Natural killer cell (primary cell): ENCODE measurements around the gene PHLPP1. TPM values are rescaled to one million over a fixed set of nuclear protein-coding genes. Genes with fewer than 3 reads are reported as not detected.
A peak's percentile ranks its signal among the peaks of the same experiment; 100 is the strongest.

Experiments used
- ATAC-seq, 3 donors: fragments of 150-1000 bp in 2 of 3; fragments of 200-7000 bp in 1 of 3; cut with Tn5 transposase; 1 replicate in 1 of 3; 2 replicates in 2 of 3; pipeline ENCODE4 v1.10.0; 2021; ENCODE audit warnings: mild to moderate bottlenecking in 2 of 3, moderate library complexity in 2 of 3
- DNase-seq, 2 donors: peaks; one replicate each; pipeline versions ENCODE4 v3.0.0 to v3.0.0-alpha.2; 2013 to 2021; ENCODE audit warnings: mixed read lengths in 1 of 2
- H3K27ac ChIP-seq: one replicate; pipeline ENCODE4 v1.5.1; 2013; ENCODE audit warnings: mild to moderate bottlenecking, low read length
- H3K27me3 ChIP-seq: one replicate; pipeline ENCODE4 v1.6.1; 2013; ENCODE audit warnings: low read length; ENCODE audit not compliant: control insufficient read depth, insufficient read depth
- H3K36me3 ChIP-seq: one replicate; pipeline ENCODE4 v1.6.1; 2013; ENCODE audit warnings: low read length; ENCODE audit not compliant: control insufficient read depth, insufficient read depth
- H3K4me1 ChIP-seq: one replicate; pipeline ENCODE4 v1.6.1; 2013; ENCODE audit warnings: low read length; ENCODE audit not compliant: control insufficient read depth, insufficient read depth
- H3K4me3 ChIP-seq: one replicate; pipeline ENCODE4 v1.5.1; 2013; ENCODE audit warnings: low read length
- H3K9me3 ChIP-seq: one replicate; pipeline ENCODE4 v1.6.1; 2013; ENCODE audit warnings: low read length; ENCODE audit not compliant: control insufficient read depth, insufficient read depth
- H3K27ac Mint-ChIP-seq, 2 donors: one replicate each; pipeline ENCODE4 v1.8.0; 2022; ENCODE audit warnings: mild to moderate bottlenecking in 2 of 2, mixed read lengths in 2 of 2, moderate library complexity in 1 of 2
- H3K27me3 Mint-ChIP-seq, 2 donors: one replicate each; pipeline ENCODE4 v1.8.0; 2022; ENCODE audit warnings: low read depth in 2 of 2, mixed read lengths in 2 of 2
- H3K36me3 Mint-ChIP-seq: one replicate; pipeline ENCODE4 v1.8.0; 2022; ENCODE audit warnings: mixed read lengths
- H3K4me1 Mint-ChIP-seq, 2 donors: one replicate each; pipeline ENCODE4 v1.8.0; 2022; ENCODE audit warnings: mixed read lengths in 2 of 2
- H3K4me3 Mint-ChIP-seq: one replicate; pipeline ENCODE4 v1.8.0; 2022; ENCODE audit warnings: mild to moderate bottlenecking, moderate library complexity, mixed read lengths
- H3K9me3 Mint-ChIP-seq, 2 donors: one replicate each; pipeline ENCODE4 v1.8.0; 2022; ENCODE audit warnings: mixed read lengths in 2 of 2
- WGBS: methylation state at CpG from one replicate; pipeline ENCODE4 v1.1.7; 2013; ENCODE audit warnings: missing lambda C conversion rate; ENCODE audit not compliant: insufficient coverage; 5-methylcytosine and 5-hydroxymethylcytosine counted together
- intact Hi-C: fragments of 100-400 bp; cut with micrococcal nuclease; formaldehyde crosslinking; loops from one replicate; pipeline ENCODE4 v1.14.2; 2022
- total RNA-seq, 4 donors: library from RNA; stranded (reverse); fragments of 120-200 nt in 1 of 4; gene quantifications; one replicate each; pipeline versions ENCODE4 v1.2.3 to v1.2.4, GENCODE V29; 2013 to 2022
- TF ChIP-seq, protein P1 (sequence below): fragments of 200-600 bp; IDR thresholded peaks from one replicate; pipeline ENCODE4 v1.8.0; 2022; ENCODE audit warnings: antibody characterized with exemption

The PHLPP1 gene
- total RNA-seq, 3 donors from 2014 or later (not counting 1 experiment from before 2014, with no cell fraction given): 12.1 to 14.8 (median 12.2) TPM

DNA sequence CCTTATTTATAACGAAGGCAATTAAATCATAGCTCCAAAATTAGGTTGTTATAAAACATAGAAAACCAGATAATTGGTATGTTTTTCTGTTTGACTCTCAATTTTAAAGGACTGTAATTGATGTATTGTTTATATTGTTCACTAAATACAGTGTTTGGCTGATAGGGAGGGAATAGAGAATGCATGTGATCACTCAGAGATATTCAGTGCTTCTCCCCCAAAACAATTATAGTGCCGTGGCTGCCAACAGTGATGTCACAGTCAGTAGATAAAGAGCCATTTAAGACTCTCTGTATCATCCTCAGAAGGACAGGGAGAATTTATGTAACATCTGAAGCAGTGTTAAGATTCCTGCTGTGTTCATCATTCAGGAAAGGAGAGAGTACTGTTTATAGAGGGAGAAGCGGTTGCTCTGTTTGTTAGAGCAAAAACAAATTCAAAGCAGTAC lies 69.6 kb downstream of the PHLPP1 start:
- no peak overlapping the region for H3K4me3 Mint-ChIP-seq

DNA sequence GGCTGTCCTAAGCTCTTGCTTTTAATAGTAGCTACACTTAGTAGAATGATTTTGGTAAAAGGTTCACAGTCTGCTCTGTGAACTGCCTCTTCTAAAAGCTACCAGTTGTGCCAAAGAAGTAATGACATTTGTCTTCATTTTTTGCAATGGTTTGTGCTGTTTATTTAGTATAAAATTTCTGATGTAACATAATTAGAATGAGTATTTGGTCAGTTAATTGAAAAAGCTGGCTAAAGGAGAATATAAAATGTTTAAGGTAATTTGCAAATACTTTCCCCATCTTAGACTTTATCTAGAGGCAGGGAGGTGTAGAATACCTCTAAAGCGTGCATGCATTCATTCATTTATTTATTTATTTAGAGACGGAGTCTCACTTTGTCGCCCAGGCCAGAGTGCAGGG lies 71.3 kb downstream of the PHLPP1 start:
- Mint-ChIP-seq H3K4me3 (no peak overlapping the region), H3K27ac (no peak overlapping the region), H3K27me3 (no peaks in the 10 kb centered on the region), H3K9me3 (no peaks in the 10 kb centered on the region), H3K36me3 (no peaks in the 10 kb centered on the region), H3K4me1 (peaks cover 40 to 45% of the 10 kb centered on the region in 2 donors)
- 97% methylated on average over 3 of the region's 3 CpGs for WGBS
- Histone ChIP-seq H3K4me1 (no peaks in the 10 kb centered on the region), H3K27ac (no peak overlapping the region), H3K4me3 (no peak overlapping the region), H3K27me3 (no peaks in the 10 kb centered on the region), H3K36me3 (no peaks in the 10 kb centered on the region), H3K9me3 (no peaks in the 10 kb centered on the region)
- TF ChIP-seq, protein P1, sequence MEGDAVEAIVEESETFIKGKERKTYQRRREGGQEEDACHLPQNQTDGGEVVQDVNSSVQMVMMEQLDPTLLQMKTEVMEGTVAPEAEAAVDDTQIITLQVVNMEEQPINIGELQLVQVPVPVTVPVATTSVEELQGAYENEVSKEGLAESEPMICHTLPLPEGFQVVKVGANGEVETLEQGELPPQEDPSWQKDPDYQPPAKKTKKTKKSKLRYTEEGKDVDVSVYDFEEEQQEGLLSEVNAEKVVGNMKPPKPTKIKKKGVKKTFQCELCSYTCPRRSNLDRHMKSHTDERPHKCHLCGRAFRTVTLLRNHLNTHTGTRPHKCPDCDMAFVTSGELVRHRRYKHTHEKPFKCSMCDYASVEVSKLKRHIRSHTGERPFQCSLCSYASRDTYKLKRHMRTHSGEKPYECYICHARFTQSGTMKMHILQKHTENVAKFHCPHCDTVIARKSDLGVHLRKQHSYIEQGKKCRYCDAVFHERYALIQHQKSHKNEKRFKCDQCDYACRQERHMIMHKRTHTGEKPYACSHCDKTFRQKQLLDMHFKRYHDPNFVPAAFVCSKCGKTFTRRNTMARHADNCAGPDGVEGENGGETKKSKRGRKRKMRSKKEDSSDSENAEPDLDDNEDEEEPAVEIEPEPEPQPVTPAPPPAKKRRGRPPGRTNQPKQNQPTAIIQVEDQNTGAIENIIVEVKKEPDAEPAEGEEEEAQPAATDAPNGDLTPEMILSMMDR: no peak
- no peak for ATAC-seq
- intact Hi-C loops: no loop called here
- DNase-seq: no peak

More for the DNA sequence above, 69.6 kb downstream of the PHLPP1 start:
- ATAC-seq (peak in 1 of 3 donors; percentile 24), DNase-seq (no peak)
- Histone ChIP-seq H3K9me3 (no peaks in the 10 kb centered on the region), H3K4me3 (no peak overlapping the region), H3K27ac (no peak overlapping the region), H3K36me3 (no peaks in the 10 kb centered on the region), H3K4me1 (no peaks in the 10 kb centered on the region), H3K27me3 (no peaks in the 10 kb centered on the region)
- WGBS: 89% methylated on average over 1 of the region's 3 CpGs
- TF ChIP-seq, protein P1: no peak
- H3K27ac Mint-ChIP-seq: peak overlapping the region; percentile 18 to 65
- no peaks in the 10 kb centered on the region for H3K9me3 Mint-ChIP-seq
- intact Hi-C loops: loop anchor here (5.0 kb wide), 1 partner anchor 68 kb away; the partner anchor contains the start of gene PHLPP1
- H3K4me1 Mint-ChIP-seq: peaks cover 32 to 35% of the 10 kb centered on the region in 2 donors
- H3K36me3 Mint-ChIP-seq: no peaks in the 10 kb centered on the region
- no peaks in the 10 kb centered on the region for H3K27me3 Mint-ChIP-seq

DNA sequence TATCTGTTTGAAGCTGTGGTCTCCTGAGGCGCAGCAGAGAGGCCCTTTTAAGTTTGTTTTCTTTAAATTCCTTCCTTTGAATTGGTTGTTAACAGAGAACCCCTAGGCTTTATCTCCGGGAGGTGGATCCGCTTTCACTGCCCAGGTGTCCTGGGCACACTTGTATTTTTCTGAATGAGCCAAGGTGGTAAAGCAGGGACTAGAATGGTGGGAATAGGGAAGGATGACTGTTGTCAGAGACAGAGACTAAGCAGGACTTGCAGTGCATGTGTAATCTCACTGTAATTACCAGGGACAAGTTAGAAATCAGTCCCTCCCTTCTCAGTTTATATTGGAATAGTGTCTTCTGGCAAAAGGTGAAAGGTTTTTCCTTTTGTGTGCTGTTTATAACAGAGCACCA lies 72.8 kb downstream of the PHLPP1 start:
- H3K36me3 Mint-ChIP-seq: no peaks in the 10 kb centered on the region
- no peaks in the 10 kb centered on the region for H3K27me3 Mint-ChIP-seq
- TF ChIP-seq, protein P1: no peak
- Histone ChIP-seq H3K27ac (no peak overlapping the region), H3K27me3 (no peaks in the 10 kb centered on the region), H3K9me3 (no peaks in the 10 kb centered on the region), H3K4me3 (no peak overlapping the region), H3K4me1 (no peaks in the 10 kb centered on the region), H3K36me3 (no peaks in the 10 kb centered on the region)
- DNase-seq (no peak), ATAC-seq (no peak)
- 95% methylated on average over 3 of the region's 3 CpGs for WGBS
- H3K4me1 Mint-ChIP-seq: peaks cover 40% of the 10 kb centered on the region in 2 donors
- intact Hi-C loops: no loop called here
- H3K9me3 Mint-ChIP-seq: no peaks in the 10 kb centered on the region
- no peak overlapping the region for H3K27ac Mint-ChIP-seq
- H3K4me3 Mint-ChIP-seq: no peak overlapping the region

DNA sequence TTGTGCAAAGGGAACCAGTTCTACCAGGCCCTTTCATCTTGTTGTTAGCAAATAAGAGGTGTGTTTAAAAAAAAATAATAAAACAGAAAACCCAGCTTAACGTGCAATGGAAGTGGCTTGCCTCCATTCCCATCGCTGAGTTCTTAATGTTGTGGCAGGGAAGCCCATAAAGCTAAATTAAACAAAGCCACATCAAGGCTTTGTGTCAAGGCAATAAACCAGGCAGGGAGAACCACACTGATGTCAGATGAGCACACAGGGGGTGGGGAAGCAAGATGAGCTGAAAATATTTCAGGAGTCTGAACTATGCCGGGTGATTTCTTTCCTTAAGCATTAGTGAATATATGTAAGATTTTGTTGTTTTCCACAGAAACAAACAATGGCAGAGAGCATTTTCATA lies 73.5 kb downstream of the PHLPP1 start:
- DNase-seq: peak in 1 of 2 donors; percentile 30
- H3K36me3 Mint-ChIP-seq: no peaks in the 10 kb centered on the region
- H3K27ac Mint-ChIP-seq: no peak overlapping the region
- ATAC-seq: no peak
- TF ChIP-seq, protein P1: no peak
- no peaks in the 10 kb centered on the region for H3K4me1 ChIP-seq
- no peaks in the 10 kb centered on the region for H3K27me3 ChIP-seq
- H3K36me3 ChIP-seq: no peaks in the 10 kb centered on the region
- intact Hi-C loops: no loop called here
- H3K4me3 ChIP-seq: no peak overlapping the region
- no peaks in the 10 kb centered on the region for H3K27me3 Mint-ChIP-seq
- no peak overlapping the region for H3K4me3 Mint-ChIP-seq
- peaks cover 35% of the 10 kb centered on the region in 2 donors for H3K4me1 Mint-ChIP-seq
- no peaks in the 10 kb centered on the region for H3K9me3 ChIP-seq
- WGBS: 45% methylated on average over 3 of the region's 3 CpGs
- no peak overlapping the region for H3K27ac ChIP-seq
- no peaks in the 10 kb centered on the region for H3K9me3 Mint-ChIP-seq
